ENCODE measurements around the gene PCNX4. TPM values are rescaled to one million over a fixed set of nuclear protein-coding genes. Genes with fewer than 3 reads are reported as not detected.

Gene PCNX4
- total and polyA plus RNA-seq, 8 donors: 6.8 to 105 (median 30.7) TPM

- DNase-seq: peak in 1 of 2 donors; percentile 21
- peak overlapping the region in 1 of 5 donors; percentile 9 for H3K27ac ChIP-seq
Observed at GRCh38 chr14:60179431-60179869, 87.7 kb downstream of the PCNX4 start.

GRCh38 chr14:60183138-60183537, 91.4 kb downstream of the PCNX4 start:
- H3K4me3 ChIP-seq: no peak overlapping the region
- no peak for TF ChIP-seq POLR2A (IDR thresholded peaks at IDR 0.05)
- H3K36me3 ChIP-seq: no peaks in the 10 kb centered on the region
- H3K4me1 ChIP-seq: peaks cover 0 to 8% (median 2%) of the 10 kb centered on the region in 4 donors
- no peak for DNase-seq
- H3K9me3 ChIP-seq: peaks cover 0 to under 1% (median 0%) of the 10 kb centered on the region in 4 donors
- no peak overlapping the region for H3K27ac ChIP-seq
- no peaks in the 10 kb centered on the region for H3K27me3 ChIP-seq
- intact Hi-C loops (cut with DNase I; ENCODE audit: low total_unique reads): loop anchor here (10.0 kb wide), 1 partner anchor 118 kb away; no protein-coding TSS in a partner anchor
- WGBS, 5 donors: 90 to 97% (median 94%) methylated on average over 3 of the region's 3 CpGs

More at GRCh38 chr14:60179431-60179869, 87.7 kb downstream of the PCNX4 start:
- WGBS, 5 donors: 71 to 89% (median 78%) methylated on average over 3 of the region's 3 CpGs
- Histone ChIP-seq H3K4me3 (no peak overlapping the region), H3K4me1 (peaks cover 0 to 8% (median 2%) of the 10 kb centered on the region in 4 donors), H3K36me3 (no peaks in the 10 kb centered on the region), H3K9me3 (peaks cover 0 to 3% (median 0%) of the 10 kb centered on the region in 4 donors), H3K27me3 (no peaks in the 10 kb centered on the region)
- intact Hi-C loops (cut with DNase I; ENCODE audit: low total_unique reads): no loop called here
- TF ChIP-seq POLR2A (IDR thresholded peaks at IDR 0.05): no peak
- TF ChIP-seq CTCF (IDR thresholded peaks at IDR 0.05): no peak
- no peak for TF ChIP-seq EP300 (IDR thresholded peaks at IDR 0.05)

GRCh38 chr14:60183741-60184140, 92.0 kb downstream of the PCNX4 start:
- WGBS, 5 donors: 15 to 35% (median 31%) methylated on average over 1 of the region's 1 CpG
- TF ChIP-seq POLR2A (IDR thresholded peaks at IDR 0.05): no peak
- TF ChIP-seq CTCF (IDR thresholded peaks at IDR 0.05): no peak
- TF ChIP-seq EP300 (IDR thresholded peaks at IDR 0.05): no peak
- no peak for TF ChIP-seq POLR2AphosphoS5 (IDR thresholded peaks at IDR 0.05)
- no peaks in the 10 kb centered on the region for H3K27me3 ChIP-seq
- H3K4me1 ChIP-seq: peaks cover 0 to 8% (median 2%) of the 10 kb centered on the region in 4 donors
- DNase-seq: no peak
- no peaks in the 10 kb centered on the region for H3K36me3 ChIP-seq
- intact Hi-C loops (cut with DNase I; ENCODE audit: low total_unique reads): loop anchor here (10.0 kb wide), 1 partner anchor 119 kb away; no protein-coding TSS in a partner anchor
- H3K4me3 ChIP-seq: peak overlapping the region; percentile 34 to 40 (median 38)
- peak overlapping the region in 4 of 5 donors; percentile 43 to 81 (median 53) for H3K27ac ChIP-seq
- no peaks in the 10 kb centered on the region for H3K9me3 ChIP-seq

GRCh38 chr14:60184146-60184904, 92.6 kb downstream of the PCNX4 start:
- peak in 1 of 2 donors; percentile 89 for DNase-seq
- H3K4me1 ChIP-seq: peaks cover 0 to 10% (median 4%) of the 10 kb centered on the region in 4 donors
- peak overlapping the region in 4 of 5 donors; percentile 43 to 81 (median 53) for H3K27ac ChIP-seq
- no peaks in the 10 kb centered on the region for H3K27me3 ChIP-seq
- TF ChIP-seq POLR2AphosphoS5 (IDR thresholded peaks at IDR 0.05) (no peak), CTCF (IDR thresholded peaks at IDR 0.05) (peak in 5 of 7 experiments; percentile 36 to 82 (median 51))
- H3K9me3 ChIP-seq: no peaks in the 10 kb centered on the region
- H3K4me3 ChIP-seq: peak overlapping the region; percentile 34 to 40 (median 38)
- H3K36me3 ChIP-seq: no peaks in the 10 kb centered on the region
- WGBS, 5 donors: 0 to 1% (median 0%) methylated on average over 5 of the region's 5 CpGs
- intact Hi-C loops (cut with DNase I; ENCODE audit: low total_unique reads): loop anchor here (10.0 kb wide), 1 partner anchor 120 kb away; no protein-coding TSS in a partner anchor

Data from stomach (tissue), 9 donors.